Astrocyte (in vitro differentiated cells and primary cell): ENCODE data around the gene C1QTNF12. TPM values are rescaled to one million over a fixed set of nuclear protein-coding genes. Genes with fewer than 3 reads are reported as not detected.

Source experiments
- DNase-seq: peaks from one replicate; pipeline ENCODE4 v3.0.0-alpha.2; 2010; ENCODE audit warnings: low read depth
- FAIRE-seq: peaks from 2 replicates; lab custom pipeline; 2011; peaks lifted over from hg19 to GRCh38; lab: Jason Lieb, UNC
- H2AFZ ChIP-seq: 2 replicates; pipeline ENCODE4 v1.6.0; 2012; ENCODE audit warnings: low read depth, low read length, inconsistent platforms
- H3K27ac ChIP-seq: 2 replicates; pipeline ENCODE4 v1.5.1; 2011; ENCODE audit warnings: low read depth, low read length, inconsistent platforms
- H3K27me3 ChIP-seq: 2 replicates; pipeline ENCODE4 v1.6.0; 2011; ENCODE audit warnings: low read length, inconsistent platforms; ENCODE audit not compliant: insufficient read depth
- H3K36me3 ChIP-seq: 2 replicates; pipeline ENCODE4 v1.5.1; 2011; ENCODE audit warnings: low read length, inconsistent platforms; ENCODE audit not compliant: insufficient read depth
- H3K4me1 ChIP-seq: 2 replicates; pipeline ENCODE4 v1.5.1; 2011; ENCODE audit warnings: low read length, inconsistent platforms; ENCODE audit not compliant: insufficient read depth
- H3K4me2 ChIP-seq: 2 replicates; pipeline ENCODE4 v1.6.0; 2012; ENCODE audit warnings: low read length, inconsistent platforms
- H3K4me3 ChIP-seq: 2 replicates; pipeline ENCODE4 v1.5.1; 2011; ENCODE audit warnings: low read depth, mild to moderate bottlenecking, low read length, inconsistent platforms; ENCODE audit not compliant: insufficient read depth
- H3K79me2 ChIP-seq: 2 replicates; pipeline ENCODE4 v1.6.0; 2012; ENCODE audit warnings: mild to moderate bottlenecking, low read length, inconsistent platforms; ENCODE audit not compliant: insufficient read depth
- H3K9ac ChIP-seq: 2 replicates; pipeline ENCODE4 v1.6.0; 2012; ENCODE audit warnings: mild to moderate bottlenecking, low read length, inconsistent platforms
- H3K9me3 ChIP-seq: 2 replicates; pipeline ENCODE4 v1.5.1; 2012; ENCODE audit warnings: low read depth, mild to moderate bottlenecking, low read length, inconsistent platforms; ENCODE audit not compliant: insufficient read depth
- H4K20me1 ChIP-seq: 2 replicates; pipeline ENCODE4 v1.6.0; 2012; ENCODE audit warnings: low read length, inconsistent platforms; ENCODE audit not compliant: insufficient read depth
- H3K27ac Mint-ChIP-seq: one replicate; pipeline ENCODE4 v1.8.0; 2021; ENCODE audit warnings: mild to moderate bottlenecking, mixed read lengths; ENCODE audit not compliant: unreplicated experiment
- H3K27me3 Mint-ChIP-seq: one replicate; pipeline ENCODE4 v1.8.0; 2021; ENCODE audit warnings: low read depth, mixed read lengths; ENCODE audit not compliant: unreplicated experiment
- H3K36me3 Mint-ChIP-seq: one replicate; pipeline ENCODE4 v1.8.0; 2021; ENCODE audit warnings: low read depth, mixed read lengths; ENCODE audit not compliant: unreplicated experiment
- H3K4me1 Mint-ChIP-seq: one replicate; pipeline ENCODE4 v1.8.0; 2021; ENCODE audit warnings: low read depth, mixed read lengths; ENCODE audit not compliant: unreplicated experiment
- H3K4me3 Mint-ChIP-seq: one replicate; pipeline ENCODE4 v1.8.0; 2021; ENCODE audit warnings: mild to moderate bottlenecking, moderate library complexity, mixed read lengths; ENCODE audit not compliant: unreplicated experiment
- H3K9me3 Mint-ChIP-seq: one replicate; pipeline ENCODE4 v1.8.0; 2021; ENCODE audit warnings: mild to moderate bottlenecking, mixed read lengths; ENCODE audit not compliant: unreplicated experiment
- EZH2 ChIP-seq: IDR thresholded peaks from 2 replicates; pipeline ENCODE4 v1.6.1; 2012; ENCODE audit warnings: mild to moderate bottlenecking, low read length, inconsistent platforms; ENCODE audit not compliant: insufficient read depth
- total RNA-seq: library from RNA; stranded (reverse); gene quantifications from 2 replicates; pipeline ENCODE4 v1.2.1, GENCODE V29; 2021
- TF ChIP-seq, protein P1 (sequence below): IDR thresholded peaks from 2 replicates; pipeline ENCODE4 v1.5.1; 2011; ENCODE audit warnings: low read depth, mild to moderate bottlenecking, inconsistent platforms, low read length, moderate library complexity; ENCODE audit not compliant: insufficient read depth

C1QTNF12 gene
- total RNA-seq, 1 donor from 2014 or later: 3.9 TPM

GRCh38 chr1:1230656-1231399, 15.7 kb downstream of the C1QTNF12 start:
- H3K9ac ChIP-seq: peak overlapping the region; percentile 95
- no peaks in the 10 kb centered on the region for H3K27me3 ChIP-seq
- H4K20me1 ChIP-seq: peaks cover 60% of the 10 kb centered on the region
- peak; percentile 79 for FAIRE-seq
- H3K4me3 Mint-ChIP-seq: peak overlapping the region; percentile 95
- no peaks in the 10 kb centered on the region for H3K27me3 Mint-ChIP-seq
- peaks cover 9% of the 10 kb centered on the region for H3K9me3 ChIP-seq
- peaks cover 13% of the 10 kb centered on the region for H3K4me1 Mint-ChIP-seq
- peak overlapping the region; percentile 91 for H3K27ac Mint-ChIP-seq
- H3K9me3 Mint-ChIP-seq: peaks cover 2% of the 10 kb centered on the region
- H3K79me2 ChIP-seq: peaks cover 84% of the 10 kb centered on the region
- peak; percentile 56 for DNase-seq
- peak overlapping the region; percentile 84 for H3K4me3 ChIP-seq
- H3K36me3 ChIP-seq: no peaks in the 10 kb centered on the region
- TF ChIP-seq EZH2: no peak
- TF ChIP-seq, protein P1, sequence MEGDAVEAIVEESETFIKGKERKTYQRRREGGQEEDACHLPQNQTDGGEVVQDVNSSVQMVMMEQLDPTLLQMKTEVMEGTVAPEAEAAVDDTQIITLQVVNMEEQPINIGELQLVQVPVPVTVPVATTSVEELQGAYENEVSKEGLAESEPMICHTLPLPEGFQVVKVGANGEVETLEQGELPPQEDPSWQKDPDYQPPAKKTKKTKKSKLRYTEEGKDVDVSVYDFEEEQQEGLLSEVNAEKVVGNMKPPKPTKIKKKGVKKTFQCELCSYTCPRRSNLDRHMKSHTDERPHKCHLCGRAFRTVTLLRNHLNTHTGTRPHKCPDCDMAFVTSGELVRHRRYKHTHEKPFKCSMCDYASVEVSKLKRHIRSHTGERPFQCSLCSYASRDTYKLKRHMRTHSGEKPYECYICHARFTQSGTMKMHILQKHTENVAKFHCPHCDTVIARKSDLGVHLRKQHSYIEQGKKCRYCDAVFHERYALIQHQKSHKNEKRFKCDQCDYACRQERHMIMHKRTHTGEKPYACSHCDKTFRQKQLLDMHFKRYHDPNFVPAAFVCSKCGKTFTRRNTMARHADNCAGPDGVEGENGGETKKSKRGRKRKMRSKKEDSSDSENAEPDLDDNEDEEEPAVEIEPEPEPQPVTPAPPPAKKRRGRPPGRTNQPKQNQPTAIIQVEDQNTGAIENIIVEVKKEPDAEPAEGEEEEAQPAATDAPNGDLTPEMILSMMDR: peak; percentile 30
- peaks cover 14% of the 10 kb centered on the region for H3K4me1 ChIP-seq
- H2AFZ ChIP-seq: peak overlapping the region; percentile 62
- peak overlapping the region; percentile 96 for H3K4me2 ChIP-seq
- peak overlapping the region; percentile 88 for H3K27ac ChIP-seq
- H3K36me3 Mint-ChIP-seq: peaks cover 10% of the 10 kb centered on the region

GRCh38 chr1:1229770-1230169, 16.8 kb downstream of the C1QTNF12 start:
- peak overlapping the region; percentile 50 for H3K27ac Mint-ChIP-seq
- peaks cover 13% of the 10 kb centered on the region for H3K36me3 Mint-ChIP-seq
- Histone ChIP-seq H3K9me3 (peaks cover 9% of the 10 kb centered on the region), H3K27ac (no peak overlapping the region), H2AFZ (no peak overlapping the region), H3K4me3 (no peak overlapping the region), H3K4me2 (peak overlapping the region; percentile 96), H3K27me3 (no peaks in the 10 kb centered on the region), H3K4me1 (peaks cover 14% of the 10 kb centered on the region), H3K9ac (no peak overlapping the region), H3K36me3 (no peaks in the 10 kb centered on the region), H3K79me2 (peaks cover 93% of the 10 kb centered on the region), H4K20me1 (peaks cover 66% of the 10 kb centered on the region)
- FAIRE-seq (no peak), DNase-seq (no peak)
- H3K27me3 Mint-ChIP-seq: no peaks in the 10 kb centered on the region
- peak overlapping the region; percentile 68 for H3K4me3 Mint-ChIP-seq
- H3K4me1 Mint-ChIP-seq: peaks cover 13% of the 10 kb centered on the region
- TF ChIP-seq, protein P1: no peak
- peaks cover 2% of the 10 kb centered on the region for H3K9me3 Mint-ChIP-seq
